VCaP (cell line): ENCODE measurements around the gene TRMT61A.
A peak's percentile ranks its signal among the peaks of the same experiment; 100 is the strongest.

Experiments
- H3K27ac ChIP-seq: fragments of 450-650 bp; 2 replicates; pipeline ENCODE4 v1.5.1; 2017
- TF ChIP-seq, protein P1 (sequence below): fragments of 450-650 bp; conservative IDR thresholded peaks from 2 replicates; pipeline ENCODE4 v1.5.1; 2017; ENCODE audit warnings: mild to moderate bottlenecking, moderate library complexity

The TRMT61A gene

GRCh38 chr14:103520269-103520656, 8.7 kb upstream of the TRMT61A start:
- TF ChIP-seq, protein P1, sequence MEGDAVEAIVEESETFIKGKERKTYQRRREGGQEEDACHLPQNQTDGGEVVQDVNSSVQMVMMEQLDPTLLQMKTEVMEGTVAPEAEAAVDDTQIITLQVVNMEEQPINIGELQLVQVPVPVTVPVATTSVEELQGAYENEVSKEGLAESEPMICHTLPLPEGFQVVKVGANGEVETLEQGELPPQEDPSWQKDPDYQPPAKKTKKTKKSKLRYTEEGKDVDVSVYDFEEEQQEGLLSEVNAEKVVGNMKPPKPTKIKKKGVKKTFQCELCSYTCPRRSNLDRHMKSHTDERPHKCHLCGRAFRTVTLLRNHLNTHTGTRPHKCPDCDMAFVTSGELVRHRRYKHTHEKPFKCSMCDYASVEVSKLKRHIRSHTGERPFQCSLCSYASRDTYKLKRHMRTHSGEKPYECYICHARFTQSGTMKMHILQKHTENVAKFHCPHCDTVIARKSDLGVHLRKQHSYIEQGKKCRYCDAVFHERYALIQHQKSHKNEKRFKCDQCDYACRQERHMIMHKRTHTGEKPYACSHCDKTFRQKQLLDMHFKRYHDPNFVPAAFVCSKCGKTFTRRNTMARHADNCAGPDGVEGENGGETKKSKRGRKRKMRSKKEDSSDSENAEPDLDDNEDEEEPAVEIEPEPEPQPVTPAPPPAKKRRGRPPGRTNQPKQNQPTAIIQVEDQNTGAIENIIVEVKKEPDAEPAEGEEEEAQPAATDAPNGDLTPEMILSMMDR: no peak
- peak overlapping the region; percentile 98 for H3K27ac ChIP-seq

DNA sequence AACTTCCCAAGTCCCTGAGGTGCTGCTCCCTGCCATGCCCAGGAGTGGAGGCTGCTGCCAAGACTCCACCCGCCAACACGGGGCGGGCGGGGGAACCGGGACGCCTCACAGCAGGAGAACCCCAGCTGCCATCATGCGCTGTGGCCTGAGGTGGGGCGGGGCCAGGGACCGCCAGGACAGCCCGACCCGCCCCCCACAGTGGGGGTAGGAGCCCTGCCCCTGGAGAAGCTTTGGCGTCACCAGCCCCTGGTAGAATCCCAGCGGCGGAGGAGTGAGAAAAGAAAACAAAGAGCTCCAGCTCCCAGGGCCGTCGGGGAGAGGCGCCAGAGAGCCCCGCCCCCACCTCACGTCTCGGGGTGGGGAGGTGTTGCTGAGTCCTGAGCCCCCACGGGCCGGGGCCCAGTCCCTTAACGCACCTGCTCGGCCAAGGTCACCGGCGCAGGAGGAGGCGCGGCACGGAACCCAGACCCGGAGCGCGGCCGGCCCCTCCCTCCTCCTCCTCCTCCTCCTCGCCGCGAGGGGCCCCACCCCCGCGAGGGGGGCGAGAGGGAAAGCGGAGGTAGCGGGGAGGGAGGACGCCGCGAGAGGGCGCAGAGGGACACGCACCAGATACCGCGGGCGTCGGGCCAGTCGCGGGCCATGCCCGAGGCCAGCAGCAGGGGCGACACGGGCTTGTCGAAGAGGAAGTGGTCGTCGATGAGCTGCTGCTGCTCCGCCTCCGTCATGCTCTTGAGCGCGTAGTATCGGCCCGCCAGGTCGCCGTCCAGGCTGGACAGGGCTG, 8.1 kb upstream of the TRMT61A start:
- H3K27ac ChIP-seq: peak overlapping the region; percentile 98
- TF ChIP-seq, protein P1: peak; percentile 79

DNA sequence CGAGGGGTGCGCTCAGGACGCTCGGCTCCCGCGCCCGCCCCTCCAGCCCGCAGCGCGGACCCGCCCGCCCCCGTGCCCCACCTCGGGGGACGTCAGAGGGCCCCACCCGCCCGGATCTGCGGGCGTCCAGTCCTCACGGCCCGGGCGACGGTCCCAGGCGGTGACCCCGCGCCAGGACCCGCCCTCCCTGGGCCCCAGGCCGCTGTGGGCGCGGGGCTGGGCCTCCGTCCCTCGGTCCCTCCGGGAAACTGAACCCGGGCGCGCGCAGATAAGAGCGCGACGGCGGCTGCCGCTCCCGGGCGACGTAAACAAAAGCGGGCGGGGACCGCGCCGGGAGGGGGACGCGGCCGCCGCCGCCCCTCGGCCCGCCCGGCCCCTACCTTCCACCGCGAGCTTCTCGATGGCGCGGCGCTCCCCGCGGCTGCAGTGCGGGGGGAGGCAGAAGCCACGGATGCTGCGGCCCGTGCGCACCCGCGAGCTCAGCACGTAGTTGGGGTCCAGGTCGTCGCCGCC, 7.5 kb upstream of the TRMT61A start:
- TF ChIP-seq, protein P1: peak; percentile 34; the same call in 1 of the 2 replicates
- H3K27ac ChIP-seq: peak overlapping the region; percentile 98

DNA sequence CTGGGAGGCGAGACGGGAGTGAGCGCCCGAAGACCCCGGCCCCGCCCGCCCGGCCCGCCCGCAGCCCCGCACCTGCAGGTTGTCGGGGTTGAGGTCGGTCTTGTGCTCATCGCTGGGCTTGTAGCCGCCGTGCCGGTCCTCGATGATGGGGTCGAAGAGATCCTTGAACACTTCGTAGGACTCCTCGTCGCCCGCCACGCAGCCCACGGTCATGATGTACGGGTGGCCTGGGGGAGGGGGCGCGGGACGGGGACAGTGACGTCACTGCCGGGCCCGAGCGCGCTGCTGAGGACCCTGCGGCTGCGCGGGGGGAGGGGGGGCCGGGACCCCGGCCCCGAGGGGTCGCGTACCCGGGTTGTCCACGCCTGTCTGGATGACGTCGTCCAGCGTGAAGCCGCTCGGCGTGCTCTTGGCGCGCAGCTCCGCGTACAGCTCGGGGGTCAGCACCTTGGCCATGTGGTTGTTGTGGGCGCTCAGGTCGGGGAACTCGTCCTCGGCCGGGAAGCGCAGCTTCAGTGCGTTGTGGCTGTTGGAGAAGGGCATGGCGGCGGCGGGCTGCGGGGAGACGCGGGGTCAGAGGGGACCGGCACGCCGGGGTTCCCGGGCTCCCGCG, 6.9 kb upstream of the TRMT61A start:
- H3K27ac ChIP-seq: peak overlapping the region; percentile 98
- TF ChIP-seq, protein P1: no peak

DNA sequence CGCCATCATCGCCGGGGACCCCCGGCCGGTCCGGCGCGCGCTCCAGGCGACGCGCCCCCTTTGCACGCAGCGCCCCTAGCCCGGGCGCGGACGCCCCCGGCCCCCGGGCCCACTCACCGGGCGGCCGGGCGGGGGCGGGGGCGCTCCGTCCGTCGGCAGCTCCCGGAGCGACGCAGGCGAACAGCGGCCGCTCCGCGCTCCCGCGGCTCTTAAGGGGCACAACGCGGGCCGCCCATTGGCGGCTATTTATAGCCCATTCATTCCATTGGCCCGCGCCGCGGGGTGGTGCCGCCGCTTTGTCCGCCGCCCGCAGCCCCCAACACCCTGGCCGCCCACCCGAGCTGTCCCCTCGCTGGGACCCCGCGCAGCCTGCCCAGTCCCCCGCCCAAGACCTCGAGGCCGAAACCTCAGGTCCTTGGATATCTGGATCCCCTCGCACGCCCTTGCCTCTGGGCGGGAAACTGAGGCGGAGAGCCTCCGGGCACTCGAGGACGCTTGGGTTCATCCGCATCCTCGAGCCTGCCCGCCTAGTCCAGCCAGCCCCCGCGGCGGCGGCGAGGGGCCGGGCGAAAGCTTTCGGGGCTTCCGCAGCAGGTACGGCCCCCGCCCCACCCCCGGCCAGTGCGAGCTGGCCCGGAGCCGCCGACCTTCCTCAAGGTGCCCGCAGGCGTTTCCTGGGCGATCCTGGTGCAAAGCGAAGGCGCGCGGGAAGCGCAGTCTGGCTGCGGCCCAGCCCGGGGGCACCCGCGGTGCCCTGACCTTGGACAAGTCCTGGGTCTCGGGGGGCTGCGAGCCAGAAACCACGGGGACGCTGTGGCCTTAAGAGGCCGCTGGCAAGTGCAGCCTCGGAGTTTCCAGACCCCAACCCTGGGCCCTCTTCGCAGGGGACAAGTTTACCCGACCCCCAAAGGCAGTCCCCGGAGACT, 6.1 kb upstream of the TRMT61A start, which contains the start of gene CKB:
CKB (minus strand) TSS at position 182 of the 926 bp plus-strand sequence. CDS start 337 bp downstream, outside the sequence.
- H3K27ac ChIP-seq: peak within 1 kb of the TSS; percentile 98
- TF ChIP-seq, protein P1: no peak

GRCh38 chr14:103523575-103523954, 5.4 kb upstream of the TRMT61A start:
- TF ChIP-seq, protein P1: no peak
- peak overlapping the region; percentile 98 for H3K27ac ChIP-seq
